GM12875 (cell line): ENCODE data around the gene RUNDC3A.

Experiments
- H3K4me3 ChIP-seq: one replicate; pipeline ENCODE4 v1.5.1; 2011; ENCODE audit warnings: low read depth, low read length, control low read depth
- TF ChIP-seq, protein P1 (sequence below): IDR thresholded peaks from 2 replicates; pipeline ENCODE4 v1.5.1; 2011; ENCODE audit warnings: low read depth, mild to moderate bottlenecking, control low read depth, inconsistent platforms, low read length, moderate library complexity, borderline replicate concordance; ENCODE audit not compliant: insufficient read depth

The RUNDC3A gene

DNA sequence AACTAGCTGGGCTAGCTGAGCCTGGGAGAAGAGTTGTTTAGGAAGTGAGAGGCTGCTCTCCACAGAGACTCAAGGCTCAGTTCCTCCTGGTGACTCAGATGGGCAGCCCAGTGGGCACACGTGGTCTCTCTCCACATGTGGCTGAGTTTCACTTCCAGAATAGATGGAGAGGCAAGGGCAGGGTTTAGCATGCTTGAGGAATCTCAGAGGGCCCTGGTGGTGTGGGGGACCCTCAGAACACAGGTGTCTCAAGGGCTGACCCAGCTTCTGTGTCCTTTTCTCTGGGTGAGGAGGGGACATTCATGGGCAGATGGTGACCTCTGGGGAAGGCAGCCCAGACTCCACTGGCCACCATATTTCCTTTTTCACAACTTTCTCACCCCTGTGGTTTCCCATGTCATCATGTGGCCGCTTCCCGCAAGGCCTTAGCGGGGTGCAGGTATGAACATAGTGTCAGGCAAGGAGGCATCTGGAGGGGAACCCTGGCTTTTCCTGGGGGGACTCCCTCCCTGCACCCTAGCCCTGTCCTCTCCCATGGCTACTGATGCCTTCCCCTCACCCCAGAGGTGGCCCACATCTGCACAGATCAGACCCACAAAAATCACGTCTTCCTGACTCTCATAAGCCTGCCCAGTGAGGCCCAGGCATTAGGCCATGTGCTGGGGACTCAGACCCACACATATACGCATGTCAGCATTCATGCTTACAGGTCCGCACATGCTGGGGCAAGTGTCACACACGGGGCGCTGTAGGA, 40.0 kb downstream of the RUNDC3A start:
- H3K4me3 ChIP-seq: no peak overlapping the region
- TF ChIP-seq, protein P1, sequence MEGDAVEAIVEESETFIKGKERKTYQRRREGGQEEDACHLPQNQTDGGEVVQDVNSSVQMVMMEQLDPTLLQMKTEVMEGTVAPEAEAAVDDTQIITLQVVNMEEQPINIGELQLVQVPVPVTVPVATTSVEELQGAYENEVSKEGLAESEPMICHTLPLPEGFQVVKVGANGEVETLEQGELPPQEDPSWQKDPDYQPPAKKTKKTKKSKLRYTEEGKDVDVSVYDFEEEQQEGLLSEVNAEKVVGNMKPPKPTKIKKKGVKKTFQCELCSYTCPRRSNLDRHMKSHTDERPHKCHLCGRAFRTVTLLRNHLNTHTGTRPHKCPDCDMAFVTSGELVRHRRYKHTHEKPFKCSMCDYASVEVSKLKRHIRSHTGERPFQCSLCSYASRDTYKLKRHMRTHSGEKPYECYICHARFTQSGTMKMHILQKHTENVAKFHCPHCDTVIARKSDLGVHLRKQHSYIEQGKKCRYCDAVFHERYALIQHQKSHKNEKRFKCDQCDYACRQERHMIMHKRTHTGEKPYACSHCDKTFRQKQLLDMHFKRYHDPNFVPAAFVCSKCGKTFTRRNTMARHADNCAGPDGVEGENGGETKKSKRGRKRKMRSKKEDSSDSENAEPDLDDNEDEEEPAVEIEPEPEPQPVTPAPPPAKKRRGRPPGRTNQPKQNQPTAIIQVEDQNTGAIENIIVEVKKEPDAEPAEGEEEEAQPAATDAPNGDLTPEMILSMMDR: no peak

DNA sequence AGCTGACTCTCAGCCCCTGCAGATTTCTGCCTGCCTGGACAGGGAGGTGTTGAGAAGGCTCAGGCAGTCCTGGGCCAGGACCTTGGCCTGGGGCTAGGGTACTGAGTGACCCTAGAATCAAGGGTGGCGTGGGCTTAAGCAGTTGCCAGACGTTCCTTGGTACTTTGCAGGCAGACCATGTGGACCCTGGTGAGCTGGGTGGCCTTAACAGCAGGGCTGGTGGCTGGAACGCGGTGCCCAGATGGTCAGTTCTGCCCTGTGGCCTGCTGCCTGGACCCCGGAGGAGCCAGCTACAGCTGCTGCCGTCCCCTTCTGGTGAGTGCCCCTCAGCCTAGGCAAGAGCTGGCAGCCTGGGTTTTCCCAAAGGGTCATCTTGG, 40.6 kb downstream of the RUNDC3A start:
- no peak overlapping the region for H3K4me3 ChIP-seq
- TF ChIP-seq, protein P1: no peak

DNA sequence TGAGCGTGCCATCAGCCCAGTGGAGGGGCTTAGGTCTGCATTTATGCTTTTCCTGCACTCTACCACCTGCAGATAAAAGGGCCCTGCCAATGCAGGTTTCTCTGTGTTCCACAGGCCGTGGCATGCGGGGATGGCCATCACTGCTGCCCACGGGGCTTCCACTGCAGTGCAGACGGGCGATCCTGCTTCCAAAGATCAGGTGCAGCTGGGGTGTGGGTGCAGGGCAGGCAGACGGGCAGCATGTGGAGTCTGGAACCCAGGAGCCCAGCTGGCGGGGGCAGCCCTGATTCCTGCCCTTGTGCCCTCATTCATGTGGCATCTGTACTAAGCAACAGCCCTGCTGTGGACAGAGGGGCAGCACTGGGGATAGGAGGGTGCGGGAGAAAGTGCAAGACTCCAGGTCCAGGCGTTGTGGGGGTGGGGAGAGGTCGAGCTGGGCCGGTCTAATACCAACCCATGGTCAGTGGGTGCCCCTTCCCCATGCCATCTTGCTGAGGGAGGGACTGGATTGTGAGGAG, 41.2 kb downstream of the RUNDC3A start:
- H3K4me3 ChIP-seq: no peak overlapping the region
- TF ChIP-seq, protein P1: no peak

DNA sequence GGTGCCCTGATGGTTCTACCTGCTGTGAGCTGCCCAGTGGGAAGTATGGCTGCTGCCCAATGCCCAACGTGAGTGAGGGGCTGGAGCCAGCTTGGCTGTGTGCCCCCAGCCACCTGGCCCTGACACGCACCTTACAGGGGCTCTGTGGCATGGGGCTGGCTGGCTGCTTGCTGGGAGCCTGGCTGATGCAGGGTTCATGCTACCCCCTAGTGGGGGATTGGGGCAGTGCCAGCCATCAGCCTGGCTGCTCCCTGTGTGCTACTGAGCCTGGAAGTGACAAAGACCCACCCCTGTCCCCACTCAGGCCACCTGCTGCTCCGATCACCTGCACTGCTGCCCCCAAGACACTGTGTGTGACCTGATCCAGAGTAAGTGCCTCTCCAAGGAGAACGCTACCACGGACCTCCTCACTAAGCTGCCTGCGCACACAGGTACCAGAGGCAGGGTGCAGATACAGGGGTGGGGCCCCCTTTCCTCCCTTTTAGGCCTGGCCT, 42.4 kb downstream of the RUNDC3A start:
- TF ChIP-seq, protein P1: peak; percentile 99
- no peak overlapping the region for H3K4me3 ChIP-seq

DNA sequence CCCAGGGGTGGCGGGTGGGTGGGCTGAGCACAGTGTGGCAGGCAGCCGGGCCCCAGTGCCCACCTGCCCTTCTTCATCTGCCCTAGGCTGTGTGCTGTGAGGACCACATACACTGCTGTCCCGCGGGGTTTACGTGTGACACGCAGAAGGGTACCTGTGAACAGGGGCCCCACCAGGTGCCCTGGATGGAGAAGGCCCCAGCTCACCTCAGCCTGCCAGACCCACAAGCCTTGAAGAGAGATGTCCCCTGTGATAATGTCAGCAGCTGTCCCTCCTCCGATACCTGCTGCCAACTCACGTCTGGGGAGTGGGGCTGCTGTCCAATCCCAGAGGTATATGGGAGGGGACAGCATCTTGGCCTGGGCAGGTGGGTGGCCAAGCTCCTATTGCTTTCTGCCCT, 43.1 kb downstream of the RUNDC3A start:
- TF ChIP-seq, protein P1: no peak

DNA sequence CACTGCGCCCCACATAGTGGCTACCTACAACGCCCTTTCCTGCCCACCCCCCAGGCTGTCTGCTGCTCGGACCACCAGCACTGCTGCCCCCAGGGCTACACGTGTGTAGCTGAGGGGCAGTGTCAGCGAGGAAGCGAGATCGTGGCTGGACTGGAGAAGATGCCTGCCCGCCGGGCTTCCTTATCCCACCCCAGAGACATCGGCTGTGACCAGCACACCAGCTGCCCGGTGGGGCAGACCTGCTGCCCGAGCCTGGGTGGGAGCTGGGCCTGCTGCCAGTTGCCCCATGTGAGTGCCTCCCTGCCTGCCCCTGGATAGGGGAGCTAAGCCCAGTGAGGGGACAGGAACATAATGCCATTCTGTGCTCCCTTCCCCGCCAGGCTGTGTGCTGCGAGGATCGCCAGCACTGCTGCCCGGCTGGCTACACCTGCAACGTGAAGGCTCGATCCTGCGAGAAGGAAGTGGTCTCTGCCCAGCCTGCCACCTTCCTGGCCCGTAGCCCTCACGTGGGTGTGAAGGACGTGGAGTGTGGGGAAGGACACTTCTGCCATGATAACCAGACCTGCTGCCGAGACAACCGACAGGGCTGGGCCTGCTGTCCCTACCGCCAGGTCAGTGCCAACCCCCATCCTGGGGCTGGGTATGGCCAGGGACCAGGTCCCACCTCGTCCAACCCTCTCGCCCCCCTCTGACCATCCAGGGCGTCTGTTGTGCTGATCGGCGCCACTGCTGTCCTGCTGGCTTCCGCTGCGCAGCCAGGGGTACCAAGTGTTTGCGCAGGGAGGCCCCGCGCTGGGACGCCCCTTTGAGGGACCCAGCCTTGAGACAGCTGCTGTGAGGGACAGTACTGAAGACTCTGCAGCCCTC, 43.8 kb downstream of the RUNDC3A start:
- TF ChIP-seq, protein P1: no peak
- no peak overlapping the region for H3K4me3 ChIP-seq

More for the DNA sequence above, 43.1 kb downstream of the RUNDC3A start:
- no peak overlapping the region for H3K4me3 ChIP-seq
